Panc1 (cell line): ENCODE data around the gene PSMA4. TPM values are rescaled to one million over a fixed set of nuclear protein-coding genes. Genes with fewer than 3 reads are reported as not detected.
"Not testable (repeated sequence)": the region's sequence is repeated elsewhere in the genome, so short reads cannot be mapped to it uniquely, and the experiment has no call there.

Experiments
- ATAC-seq: fragments of 200-7000 bp; cut with Tn5 transposase; 2 replicates; pipeline ENCODE4 v1.9.1; 2020; ENCODE audit warnings: mild to moderate bottlenecking, moderate library complexity
- BruUV-seq: library from RNA; stranded (reverse); fragments of 400-500 nt; replicated peaks from 2 replicates; lab custom pipeline; 2021; lab: Mats Ljungman, UMichigan
- CTCF ChIA-PET: fragments of 300-600 bp; sonication (Branson Sonifier 250); formaldehyde crosslinking; loops from one replicate; lab custom pipeline; 2022; ENCODE audit warnings: antibody characterized with exemption; lab: Charles Lee
- POLR2A ChIA-PET: fragments of 300-600 bp; sonication (Branson Sonifier 250); formaldehyde crosslinking; loops from one replicate; lab custom pipeline; 2022; ENCODE audit warnings: antibody characterized with exemption; lab: Charles Lee
- DNase-seq: peaks from one replicate; pipeline ENCODE4 v3.0.0-alpha.2; 2010; ENCODE audit warnings: low read depth, low spot score
- H3K27ac ChIP-seq: 2 replicates; pipeline ENCODE4 v1.5.1; 2011; ENCODE audit warnings: mild to moderate bottlenecking, low read length, inconsistent platforms
- H3K27me3 ChIP-seq: fragments of 200-500 bp; sonication (Bioruptor generic); 2 replicates; pipeline ENCODE4 v1.6.0; 2014; ENCODE audit warnings: low read length, inconsistent platforms; ENCODE audit not compliant: control insufficient read depth, insufficient read depth
- H3K36me3 ChIP-seq: fragments of 200-500 bp; sonication (Bioruptor generic); 2 replicates; pipeline ENCODE4 v1.5.1; 2014; ENCODE audit warnings: inconsistent platforms, mild to moderate bottlenecking, low read length, moderate library complexity; ENCODE audit not compliant: control insufficient read depth, insufficient read depth
- H3K4me1 ChIP-seq: 2 replicates; pipeline ENCODE4 v1.5.1; 2011; ENCODE audit warnings: inconsistent platforms, mild to moderate bottlenecking, low read length, moderate library complexity; ENCODE audit not compliant: control insufficient read depth, insufficient read depth
- H3K4me3 ChIP-seq, 2 experiments: 2 replicates each; pipeline ENCODE4 v1.5.1; 2011 to 2012; ENCODE audit warnings: low read depth in 2 of 2, low read length in 2 of 2, mild to moderate bottlenecking in 2 of 2, inconsistent platforms in 1 of 2, moderate library complexity in 1 of 2
- H3K9me3 ChIP-seq: fragments of 200-500 bp; sonication (Bioruptor generic); 2 replicates; pipeline ENCODE4 v1.5.1; 2014; ENCODE audit warnings: low read depth, mild to moderate bottlenecking, inconsistent platforms, low read length, moderate library complexity; ENCODE audit not compliant: control insufficient read depth, insufficient read depth
- POLR2AphosphoS5 ChIP-seq: IDR thresholded peaks from 2 replicates; pipeline ENCODE4 v1.6.1; 2012; ENCODE audit warnings: mild to moderate bottlenecking, low read depth, low read length, moderate library complexity
- SIN3A ChIP-seq: IDR thresholded peaks from 2 replicates; pipeline ENCODE4 v1.6.1; 2012; ENCODE audit warnings: low read depth, mild to moderate bottlenecking, low read length, moderate library complexity, borderline replicate concordance; ENCODE audit not compliant: insufficient read depth
- TCF7L2 ChIP-seq: IDR thresholded peaks from 2 replicates; pipeline ENCODE4 v1.6.1; 2011; ENCODE audit warnings: mild to moderate bottlenecking, low read depth, low read length, inconsistent platforms
- in situ Hi-C: cut with HindIII; loops from 2 replicates; pipeline ENCODE4 v1.10.0; 2016; ENCODE audit warnings: low sequenced_read_pairs, low pct_unique_long_range_greater_than_20kb
- intact Hi-C: fragments of 100-400 bp; cut with micrococcal nuclease; formaldehyde crosslinking; loops from one replicate; pipeline ENCODE4 v1.10.0; 2022; ENCODE audit not compliant: unreplicated experiment
- total RNA-seq: library from RNA; stranded (reverse); gene quantifications from one replicate; pipeline ENCODE4 v1.2.1, GENCODE V29; 2021; ENCODE audit not compliant: unreplicated experiment
- TF ChIP-seq, protein P1 (sequence below), 2 experiments: IDR thresholded peaks; 2 replicates each; pipeline ENCODE4 v1.6.1; 2011 to 2012; ENCODE audit warnings: low read depth in 2 of 2, control low read depth in 1 of 2, low read length in 1 of 2, mild to moderate bottlenecking in 1 of 2, moderate library complexity in 1 of 2; ENCODE audit not compliant: insufficient read depth in 1 of 2
- TF ChIP-seq, protein P2 (sequence below): fragments of 450-650 bp; IDR thresholded peaks from 2 replicates; pipeline ENCODE4 v1.5.1; 2017; ENCODE audit warnings: mild to moderate bottlenecking

The PSMA4 gene
- total RNA-seq, 1 experiment from 2014 or later = 303 TPM

GRCh38 chr15:78550815-78551214, 10.6 kb downstream of the PSMA4 start:
- POLR2A ChIA-PET = interaction anchor here (1.5 kb wide), 1 partner anchor 14 kb away, joined by 3 read pairs; the partner anchor contains the start of gene CHRNA5
- DNase-seq (no peak), ATAC-seq (no peak)
- in situ Hi-C loops = no loop called here
- BruUV-seq = no TSS peak
- Histone ChIP-seq H3K27ac (no peak overlapping the region), H3K9me3 (no peaks in the 10 kb centered on the region), H3K27me3 (no peaks in the 10 kb centered on the region), H3K4me3 (no peak overlapping the region), H3K36me3 (peaks cover 27% of the 10 kb centered on the region), H3K4me1 (peaks cover 3% of the 10 kb centered on the region; the same call in 1 of the 2 replicates)
- intact Hi-C loops = no loop called here
- CTCF ChIA-PET = no interaction called here
- no peak for TF ChIP-seq TCF7L2
- TF ChIP-seq POLR2AphosphoS5 = 0 out of 2 replicates have a peak, but pooled peaks have one; percentile 52
- no peak for TF ChIP-seq SIN3A

- no TSS peak for BruUV-seq
- CTCF ChIA-PET = no interaction called here
- Histone ChIP-seq H3K4me1 (no peaks in the 10 kb centered on the region), H3K27ac (no peak overlapping the region), H3K36me3 (peaks cover 23% of the 10 kb centered on the region), H3K4me3 (no peak overlapping the region), H3K27me3 (no peaks in the 10 kb centered on the region), H3K9me3 (no peaks in the 10 kb centered on the region)
- in situ Hi-C loops (no loop called here), intact Hi-C loops (no loop called here)
- ATAC-seq (0 out of 2 replicates have a peak, but pooled peaks have one; percentile 20), DNase-seq (no peak)
- POLR2A ChIA-PET = no interaction called here
- TF ChIP-seq, protein P1, sequence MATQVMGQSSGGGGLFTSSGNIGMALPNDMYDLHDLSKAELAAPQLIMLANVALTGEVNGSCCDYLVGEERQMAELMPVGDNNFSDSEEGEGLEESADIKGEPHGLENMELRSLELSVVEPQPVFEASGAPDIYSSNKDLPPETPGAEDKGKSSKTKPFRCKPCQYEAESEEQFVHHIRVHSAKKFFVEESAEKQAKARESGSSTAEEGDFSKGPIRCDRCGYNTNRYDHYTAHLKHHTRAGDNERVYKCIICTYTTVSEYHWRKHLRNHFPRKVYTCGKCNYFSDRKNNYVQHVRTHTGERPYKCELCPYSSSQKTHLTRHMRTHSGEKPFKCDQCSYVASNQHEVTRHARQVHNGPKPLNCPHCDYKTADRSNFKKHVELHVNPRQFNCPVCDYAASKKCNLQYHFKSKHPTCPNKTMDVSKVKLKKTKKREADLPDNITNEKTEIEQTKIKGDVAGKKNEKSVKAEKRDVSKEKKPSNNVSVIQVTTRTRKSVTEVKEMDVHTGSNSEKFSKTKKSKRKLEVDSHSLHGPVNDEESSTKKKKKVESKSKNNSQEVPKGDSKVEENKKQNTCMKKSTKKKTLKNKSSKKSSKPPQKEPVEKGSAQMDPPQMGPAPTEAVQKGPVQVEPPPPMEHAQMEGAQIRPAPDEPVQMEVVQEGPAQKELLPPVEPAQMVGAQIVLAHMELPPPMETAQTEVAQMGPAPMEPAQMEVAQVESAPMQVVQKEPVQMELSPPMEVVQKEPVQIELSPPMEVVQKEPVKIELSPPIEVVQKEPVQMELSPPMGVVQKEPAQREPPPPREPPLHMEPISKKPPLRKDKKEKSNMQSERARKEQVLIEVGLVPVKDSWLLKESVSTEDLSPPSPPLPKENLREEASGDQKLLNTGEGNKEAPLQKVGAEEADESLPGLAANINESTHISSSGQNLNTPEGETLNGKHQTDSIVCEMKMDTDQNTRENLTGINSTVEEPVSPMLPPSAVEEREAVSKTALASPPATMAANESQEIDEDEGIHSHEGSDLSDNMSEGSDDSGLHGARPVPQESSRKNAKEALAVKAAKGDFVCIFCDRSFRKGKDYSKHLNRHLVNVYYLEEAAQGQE (IDR thresholded peaks at IDR 0.05; ENCODE audit: insufficient read depth in 1 of 2, low read depth in 2 of 2, low read length in 1 of 2) = no peak
- TF ChIP-seq SIN3A = no peak
Measured at GRCh38 chr15:78551902-78552301, 11.7 kb downstream of the PSMA4 start.

DNA sequence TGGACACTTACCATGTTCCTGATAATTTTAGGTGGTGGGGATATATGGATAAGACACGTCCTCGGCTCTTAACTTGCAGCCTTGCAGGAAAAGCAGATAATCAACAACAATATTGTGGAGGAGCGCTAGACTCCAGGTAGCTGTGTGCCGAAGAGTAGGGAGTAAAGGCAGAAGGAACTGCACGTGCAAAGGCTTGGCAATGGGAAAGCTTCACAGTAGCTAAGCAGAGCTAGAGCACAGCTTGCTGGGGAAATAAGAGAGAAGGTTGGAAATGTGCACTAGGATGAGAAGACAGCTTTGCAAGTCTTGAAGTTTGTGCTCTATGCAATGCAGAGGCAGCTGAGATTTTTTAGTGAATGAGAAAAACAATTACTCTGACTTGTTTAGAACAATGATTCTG, 12.4 kb downstream of the PSMA4 start:
- ChIA-PET POLR2A (interaction anchor here (0.7 kb wide), 1 partner anchor 13 kb away, joined by 3 read pairs; the partner anchor contains the start of gene CHRNA5), CTCF (interaction anchor here (0.5 kb wide), 1 partner anchor 72 kb away, joined by 4 read pairs; no protein-coding TSS in a partner anchor)
- no peak for ATAC-seq
- TF ChIP-seq SIN3A = no peak
- TF ChIP-seq, protein P2, sequence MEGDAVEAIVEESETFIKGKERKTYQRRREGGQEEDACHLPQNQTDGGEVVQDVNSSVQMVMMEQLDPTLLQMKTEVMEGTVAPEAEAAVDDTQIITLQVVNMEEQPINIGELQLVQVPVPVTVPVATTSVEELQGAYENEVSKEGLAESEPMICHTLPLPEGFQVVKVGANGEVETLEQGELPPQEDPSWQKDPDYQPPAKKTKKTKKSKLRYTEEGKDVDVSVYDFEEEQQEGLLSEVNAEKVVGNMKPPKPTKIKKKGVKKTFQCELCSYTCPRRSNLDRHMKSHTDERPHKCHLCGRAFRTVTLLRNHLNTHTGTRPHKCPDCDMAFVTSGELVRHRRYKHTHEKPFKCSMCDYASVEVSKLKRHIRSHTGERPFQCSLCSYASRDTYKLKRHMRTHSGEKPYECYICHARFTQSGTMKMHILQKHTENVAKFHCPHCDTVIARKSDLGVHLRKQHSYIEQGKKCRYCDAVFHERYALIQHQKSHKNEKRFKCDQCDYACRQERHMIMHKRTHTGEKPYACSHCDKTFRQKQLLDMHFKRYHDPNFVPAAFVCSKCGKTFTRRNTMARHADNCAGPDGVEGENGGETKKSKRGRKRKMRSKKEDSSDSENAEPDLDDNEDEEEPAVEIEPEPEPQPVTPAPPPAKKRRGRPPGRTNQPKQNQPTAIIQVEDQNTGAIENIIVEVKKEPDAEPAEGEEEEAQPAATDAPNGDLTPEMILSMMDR = no peak
- TF ChIP-seq, protein P1 (IDR thresholded peaks at IDR 0.05; ENCODE audit: insufficient read depth in 1 of 2, low read depth in 2 of 2, low read length in 1 of 2) = no peak
- no peak for TF ChIP-seq POLR2AphosphoS5
- no peak for TF ChIP-seq TCF7L2
- in situ Hi-C loops (no loop called here), intact Hi-C loops (no loop called here)
- no peak for DNase-seq
- H3K4me1 ChIP-seq = no peaks in the 10 kb centered on the region
- H3K36me3 ChIP-seq = peaks cover 18% of the 10 kb centered on the region
- no peaks in the 10 kb centered on the region for H3K9me3 ChIP-seq
- H3K4me3 ChIP-seq = no peak overlapping the region
- no peaks in the 10 kb centered on the region for H3K27me3 ChIP-seq
- no peak overlapping the region for H3K27ac ChIP-seq
- BruUV-seq = no TSS peak

DNA sequence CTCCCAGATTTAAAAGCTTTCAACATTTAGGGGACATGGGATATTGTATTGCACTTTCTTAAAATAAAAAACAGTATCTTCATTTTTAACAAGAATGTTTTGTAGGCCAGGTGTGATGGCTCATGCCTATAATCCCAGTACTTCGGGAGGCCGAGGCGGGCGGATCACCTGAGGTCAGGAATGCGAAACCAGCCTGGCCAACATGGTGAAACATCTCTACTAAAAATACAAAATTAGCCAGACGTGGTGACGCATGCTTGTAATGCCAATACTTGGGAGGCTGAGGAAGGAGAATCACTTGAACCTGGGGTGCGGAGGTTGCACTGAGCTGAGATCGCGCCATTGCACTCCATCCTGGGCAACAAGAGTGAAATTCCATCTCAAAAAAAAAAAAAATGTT, 20.0 kb downstream of the PSMA4 start:
- in situ Hi-C loops, H3K27ac ChIP-seq, POLR2A ChIA-PET, BruUV-seq, H3K27me3 ChIP-seq, CTCF ChIA-PET, DNase-seq, H3K4me1 ChIP-seq, intact Hi-C loops, H3K4me3 ChIP-seq, ATAC-seq, H3K9me3 ChIP-seq, H3K36me3 ChIP-seq: not testable (repeated sequence)
